DOHH2 (cell line): ENCODE data around the gene GPR21.

Experiments
- CTCF ChIP-seq: fragments of 200-600 bp; sonication (generic); IDR thresholded peaks from one replicate; pipeline ENCODE4 v1.5.1; 2014; ENCODE audit warnings: antibody characterized with exemption, mild to moderate bottlenecking, low read depth, low read length; ENCODE audit not compliant: poor library complexity, severe bottlenecking
- EZH2phosphoT487 ChIP-seq: fragments of 200-600 bp; sonication (generic); IDR thresholded peaks from 2 replicates; pipeline ENCODE4 v1.6.1; 2017; ENCODE audit warnings: borderline replicate concordance, mild to moderate bottlenecking, antibody characterized with exemption, low read length, moderate library complexity, mixed read lengths

- TF ChIP-seq CTCF (no peak), EZH2phosphoT487 (no peak)
These were observed 27.5 kb upstream of the GPR21 start for GRCh38 chr9:123005964-123006363.
